HG03575 (cell line): ENCODE measurements around the gene SSH2.

Experiments
- ATAC-seq: cut with Tn5 transposase; IDR thresholded peaks from one replicate; pipeline ENCODE4 v1.9.1; 2021; ENCODE audit not compliant: unreplicated experiment, insufficient number of reproducible peaks, low FRiP score; ENCODE audit errors: extremely low read depth

The SSH2 gene

DNA sequence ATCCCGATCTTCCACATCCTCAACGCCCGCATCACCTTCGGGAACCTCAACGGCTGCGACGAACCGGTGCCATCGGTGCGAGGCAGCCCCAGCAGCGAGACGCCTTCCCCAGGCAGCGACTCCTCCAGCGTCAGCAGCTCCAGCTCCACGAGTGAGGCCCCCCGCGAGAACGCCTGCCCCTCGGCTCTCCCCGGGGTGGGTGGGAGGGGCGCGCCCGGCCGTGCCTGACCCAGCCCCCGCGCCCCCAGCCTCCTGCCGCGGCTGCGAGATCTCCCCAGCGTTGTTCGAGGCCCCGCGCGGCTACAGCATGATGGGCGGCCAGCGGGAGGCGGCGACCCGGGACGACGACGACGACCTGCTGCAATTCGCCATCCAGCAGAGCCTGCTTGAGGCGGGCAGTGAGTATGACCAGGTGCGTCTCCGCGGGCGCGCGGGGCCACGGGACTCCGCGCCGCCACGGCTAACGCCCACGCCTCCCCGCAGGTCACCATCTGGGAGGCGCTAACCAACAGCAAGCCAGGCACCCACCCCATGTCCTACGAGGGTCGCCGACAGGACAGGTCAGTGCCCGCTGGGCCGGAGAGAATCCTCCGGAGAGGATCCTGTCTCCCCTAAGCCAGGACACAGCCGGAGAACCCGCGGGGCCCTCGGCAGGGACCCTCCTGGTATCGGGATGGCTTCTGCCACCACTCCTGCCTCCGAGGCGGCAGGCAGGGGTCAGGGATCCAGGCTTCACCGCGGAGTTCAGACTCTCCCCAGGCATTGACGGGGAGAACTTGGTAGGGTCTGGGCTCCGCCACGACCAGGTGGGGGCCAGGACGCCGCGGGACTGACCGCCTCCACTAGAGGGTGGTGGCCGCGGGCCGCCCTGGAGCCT is 317.4 kb downstream of the SSH2 start:
- no peak for ATAC-seq

DNA sequence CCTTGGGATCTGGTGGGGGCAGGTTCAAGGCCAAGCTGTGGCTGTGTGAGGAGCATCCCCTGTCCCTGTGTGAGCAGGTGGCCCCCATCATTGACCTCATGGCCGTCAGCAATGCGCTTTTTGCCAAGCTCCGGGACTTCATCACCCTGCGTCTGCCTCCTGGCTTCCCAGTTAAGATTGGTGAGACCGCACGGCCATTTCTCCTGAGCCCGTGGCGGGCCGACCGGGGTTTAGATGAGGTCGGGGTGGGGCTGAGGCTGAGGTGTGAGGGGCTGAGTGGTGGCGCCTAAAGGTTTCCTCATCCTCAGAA is 318.0 kb downstream of the SSH2 start:
- no peak for ATAC-seq

- no peak for ATAC-seq
Observed at GRCh38 chr17:29611351-29612093, 318.5 kb downstream of the SSH2 start.

DNA sequence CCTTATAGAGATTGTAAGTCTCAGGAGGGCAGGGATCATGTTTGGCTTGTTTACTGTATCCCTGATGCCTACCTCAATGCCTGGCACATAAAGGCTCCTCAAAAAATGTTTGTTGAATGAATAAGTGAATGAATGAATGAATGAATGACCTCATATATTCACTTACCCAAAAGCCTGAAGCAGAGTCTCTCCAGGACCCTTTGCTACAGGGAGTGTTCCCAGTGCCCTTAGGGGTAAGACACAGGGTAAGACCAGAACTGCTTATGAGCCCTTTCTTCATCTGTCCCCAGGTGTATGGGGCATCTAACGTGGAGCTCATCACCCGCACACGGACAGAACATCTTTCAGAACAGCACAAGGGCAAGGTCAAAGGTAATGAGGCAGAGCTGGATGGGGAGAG is 319.6 kb downstream of the SSH2 start:
- ATAC-seq: no peak

DNA sequence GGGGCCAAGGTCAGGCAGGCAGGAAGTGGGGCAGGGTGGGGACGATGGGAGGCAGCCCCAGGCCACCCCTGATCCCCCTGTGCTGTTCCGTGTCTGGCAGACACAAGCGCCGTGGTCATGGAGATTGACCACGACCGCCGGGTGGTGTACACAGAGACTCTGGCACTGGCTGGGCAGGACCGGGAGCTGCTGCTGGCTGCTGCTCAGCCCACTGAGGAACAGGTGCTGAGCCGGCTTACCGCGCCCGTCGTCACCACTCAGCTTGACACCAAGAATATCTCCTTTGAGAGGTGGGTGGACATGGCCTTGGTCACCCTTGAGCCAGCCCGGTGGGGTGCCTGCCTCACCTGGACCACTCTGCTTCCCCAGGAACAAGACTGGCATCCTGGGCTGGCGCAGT is 321.0 kb downstream of the SSH2 start:
- no peak for ATAC-seq

DNA sequence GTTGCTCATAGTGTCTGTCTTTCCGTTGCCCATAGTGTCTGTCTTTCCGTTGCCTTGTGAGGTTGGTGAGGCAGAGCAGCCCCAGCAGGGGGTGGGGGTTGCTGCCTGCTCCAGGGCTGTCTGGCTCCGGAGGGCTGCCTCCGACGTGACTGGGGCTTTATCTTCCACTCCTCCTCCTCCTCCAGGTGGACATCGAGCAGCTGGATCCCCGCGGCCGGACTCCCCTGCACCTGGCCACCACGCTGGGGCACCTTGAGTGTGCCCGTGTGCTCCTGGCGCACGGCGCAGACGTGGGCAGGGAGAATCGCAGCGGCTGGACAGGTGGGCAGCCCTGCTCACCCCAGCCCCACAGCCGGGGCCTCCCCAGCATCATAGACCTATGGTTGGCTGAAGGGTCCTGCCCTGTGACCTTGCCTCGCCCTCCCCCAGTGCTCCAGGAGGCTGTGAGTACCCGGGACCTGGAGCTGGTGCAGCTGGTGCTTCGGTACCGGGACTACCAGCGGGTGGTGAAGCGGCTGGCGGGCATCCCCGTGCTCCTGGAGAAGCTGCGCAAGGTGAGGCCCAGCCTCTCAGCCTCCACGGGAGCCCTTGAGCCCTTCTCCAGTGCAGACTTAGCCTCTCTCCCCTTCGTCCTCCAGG is 322.4 kb downstream of the SSH2 start:
- no peak for ATAC-seq

DNA sequence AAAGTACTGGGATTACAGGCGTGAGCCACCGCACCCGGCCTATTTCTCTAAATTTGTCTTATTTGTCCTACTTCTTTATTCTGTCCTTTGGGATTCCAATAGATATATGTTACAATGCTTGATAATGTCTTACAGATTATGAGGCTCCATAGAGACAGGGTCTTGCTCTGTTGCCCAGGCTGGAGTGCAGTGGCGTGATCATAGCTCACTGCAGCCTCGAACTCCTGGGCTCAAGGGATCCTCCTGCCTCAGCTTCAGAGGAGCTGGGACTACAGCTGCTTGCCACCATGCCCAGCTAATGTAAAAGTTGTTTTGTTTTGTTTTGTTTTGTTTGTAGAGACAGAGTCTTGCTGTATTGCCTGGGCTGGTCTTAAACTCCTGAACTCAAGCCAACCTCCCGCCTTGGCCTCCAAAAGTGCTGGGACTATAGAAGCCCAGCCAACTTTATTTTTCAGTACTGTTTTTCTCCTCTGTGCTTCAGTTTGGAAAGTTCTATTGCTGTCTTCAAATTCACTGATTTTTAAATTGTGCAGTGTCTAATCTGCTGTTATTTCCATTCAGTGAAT is 326.8 kb downstream of the SSH2 start:
- ATAC-seq: no peak

DNA sequence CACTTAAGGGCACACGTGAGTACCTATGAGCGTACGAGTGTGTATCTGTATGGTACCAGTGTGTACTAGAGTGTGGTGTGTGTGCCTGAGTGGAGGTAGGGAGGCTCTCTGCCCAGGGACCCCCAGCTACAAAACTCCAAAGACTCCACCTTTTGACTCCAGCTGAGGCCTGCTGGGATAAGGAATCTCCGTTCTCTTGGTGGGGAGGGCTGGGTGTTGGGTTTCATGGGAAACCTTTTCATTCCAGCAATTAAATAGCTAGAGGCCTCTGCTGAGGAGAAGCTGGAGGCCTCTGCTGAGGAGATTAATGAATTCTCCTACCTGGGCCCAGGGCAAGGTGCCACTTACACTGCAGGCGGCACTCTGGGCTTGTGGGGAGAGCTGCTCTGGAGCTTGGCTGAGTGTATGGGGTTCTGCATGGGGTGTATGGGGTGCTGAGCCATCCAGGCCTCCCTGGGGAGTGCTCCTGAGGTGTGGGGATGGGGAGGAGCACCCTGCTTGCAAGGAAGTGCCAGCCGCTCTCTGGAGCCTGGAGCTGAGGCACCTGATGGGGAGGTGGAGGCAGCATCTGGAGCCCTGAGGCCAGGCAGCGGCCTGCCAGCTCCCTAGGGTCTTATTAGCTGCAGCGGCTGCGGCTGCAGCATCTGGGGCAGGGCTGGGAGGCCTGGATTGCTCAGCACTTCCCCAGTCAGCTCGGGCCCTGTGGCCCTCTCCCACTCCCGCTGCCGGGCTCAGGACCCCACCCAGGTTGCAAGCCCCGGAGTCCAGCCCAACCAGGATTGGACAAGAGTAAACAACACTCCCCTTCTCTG is 332.5 kb downstream of the SSH2 start:
- no peak for ATAC-seq

DNA sequence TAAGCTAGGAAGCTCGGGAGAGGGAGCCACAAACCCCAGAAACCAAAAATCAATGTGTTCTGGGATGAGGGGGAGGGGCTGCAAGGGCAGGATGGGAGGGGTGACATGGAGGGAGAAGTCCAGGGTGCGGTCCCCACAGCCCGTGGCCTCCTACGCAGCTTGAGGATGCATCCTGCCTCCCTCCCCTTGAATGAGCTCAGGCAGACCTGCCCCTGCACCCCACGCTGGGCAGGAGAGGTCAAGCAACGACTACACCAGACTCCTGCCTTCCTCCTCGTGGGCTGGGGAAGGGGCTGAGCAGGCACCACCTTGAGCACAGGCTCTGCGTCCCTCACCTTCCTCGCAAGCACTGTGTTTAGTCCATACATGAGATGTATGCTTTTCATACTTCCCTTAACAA is 333.2 kb downstream of the SSH2 start:
- no peak for ATAC-seq

GRCh38 chr17:29595943-29596774 is 333.9 kb downstream of the SSH2 start:
- no peak for ATAC-seq

- ATAC-seq: no peak
Observed at GRCh38 chr17:29595107-29595942, 334.7 kb downstream of the SSH2 start.

DNA sequence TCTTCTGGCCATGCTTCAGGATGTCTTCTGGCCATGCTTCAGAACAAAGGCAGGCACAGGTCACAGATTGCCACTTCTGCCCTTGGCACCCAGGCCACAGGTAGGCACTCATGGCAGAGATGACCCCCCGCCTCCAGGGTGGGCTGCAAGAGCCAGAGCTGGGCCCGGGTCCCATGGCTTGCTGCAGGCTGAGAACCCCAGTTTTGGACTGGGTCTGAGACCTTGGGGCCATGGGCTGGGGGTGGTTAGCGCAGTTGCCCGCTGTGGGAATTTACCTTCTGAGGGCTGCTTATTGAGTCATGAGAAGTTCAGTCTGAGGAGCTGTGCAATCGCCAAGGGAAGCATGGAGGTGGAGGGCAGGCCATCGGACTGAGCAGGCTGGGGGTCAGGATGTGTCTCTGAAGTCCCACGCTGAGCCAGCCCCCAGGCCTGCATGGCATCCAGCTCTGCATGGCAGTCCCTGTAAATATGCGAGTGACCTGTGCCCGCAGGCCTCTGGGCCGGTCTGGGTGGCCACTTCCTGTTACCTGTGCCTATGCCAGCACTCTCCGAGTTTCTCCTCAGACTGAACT is 335.4 kb downstream of the SSH2 start:
- no peak for ATAC-seq

- ATAC-seq: no peak
Observed at GRCh38 chr17:29593591-29594518, 336.2 kb downstream of the SSH2 start.

GRCh38 chr17:29592850-29593551 is 337.0 kb downstream of the SSH2 start, which contains the start of gene ANKRD13B:
Gene ANKRD13B, plus strand, starts transcription at chr17:29593132. Its CDS starts 490 bp downstream, at chr17:29593622.
- no peak for ATAC-seq
